BLaER1 (cell line): ENCODE measurements around the gene TRIM39.
A peak's percentile ranks its signal among the peaks of the same experiment; 100 is the strongest.
"Not testable (repeated sequence)": the region's sequence is repeated elsewhere in the genome, so short reads cannot be mapped to it uniquely, and the experiment has no call there.

Source experiments
- H3K27ac ChIP-seq: shearing (Covaris generic); formaldehyde crosslinking; 2 replicates; pipeline ENCODE4 v1.8.1; 2022
- H3K27me3 ChIP-seq: shearing (Covaris generic); formaldehyde crosslinking; 2 replicates; pipeline ENCODE4 v1.8.1; 2022
- H3K36me3 ChIP-seq: shearing (Covaris generic); formaldehyde crosslinking; 2 replicates; pipeline ENCODE4 v1.8.1; 2022
- H3K4me1 ChIP-seq: shearing (Covaris generic); formaldehyde crosslinking; 2 replicates; pipeline ENCODE4 v1.8.1; 2022
- H3K4me2 ChIP-seq: shearing (Covaris generic); formaldehyde crosslinking; 2 replicates; pipeline ENCODE4 v1.8.1; 2022
- H3K4me3 ChIP-seq: shearing (Covaris generic); formaldehyde crosslinking; 2 replicates; pipeline ENCODE4 v1.8.1; 2022
- H3K9ac ChIP-seq: shearing (Covaris generic); formaldehyde crosslinking; 2 replicates; pipeline ENCODE4 v1.8.1; 2022
- H3K9me3 ChIP-seq: shearing (Covaris generic); formaldehyde crosslinking; 2 replicates; pipeline ENCODE4 v1.8.1; 2022
- H4K20me1 ChIP-seq: shearing (Covaris generic); formaldehyde crosslinking; 2 replicates; pipeline ENCODE4 v1.8.1; 2022
- Cebpa-rat ChIP-seq: shearing (Covaris generic); IDR thresholded peaks from 2 replicates; pipeline ENCODE4 v1.8.1; 2022

TRIM39 gene

DNA sequence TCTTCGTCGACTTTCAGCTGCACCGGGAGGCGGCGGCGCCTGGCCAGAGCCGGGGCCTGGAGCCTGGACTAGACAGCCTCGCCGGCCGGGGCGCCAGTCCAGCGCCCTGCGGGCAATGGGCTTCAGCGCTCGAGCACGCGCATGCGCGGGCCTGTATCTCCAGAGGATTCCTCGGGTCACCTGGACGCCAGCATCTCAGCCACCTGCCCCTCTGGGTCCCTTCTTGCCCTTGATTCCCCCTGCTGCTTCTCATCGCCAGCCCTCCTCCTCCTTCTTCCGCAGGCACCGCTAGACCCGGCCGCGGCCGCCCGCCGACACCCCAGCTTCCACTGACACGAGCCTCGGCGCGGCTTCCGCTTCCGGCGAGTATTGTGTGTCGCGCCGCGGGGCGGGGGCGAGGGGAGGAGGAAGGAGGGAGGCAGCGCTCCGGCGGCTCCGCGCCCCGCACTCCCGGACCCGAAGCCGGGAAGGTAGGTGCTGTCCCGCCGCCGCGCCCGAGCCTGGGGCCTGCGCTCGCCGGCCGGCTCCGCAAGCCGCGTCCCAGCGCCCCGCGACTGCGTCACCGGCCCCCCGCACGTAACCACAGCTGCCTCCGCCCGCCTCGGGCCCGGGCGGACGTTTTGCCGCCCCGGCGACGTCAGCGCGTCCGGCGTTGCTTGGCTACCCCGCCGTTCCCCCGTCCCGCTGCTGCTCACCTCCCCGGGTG lies at the start of gene TRIM39:
Gene TRIM39, plus strand, starts transcription at position 402 of the 706 bp plus-strand sequence. CDS start 2,391 bp downstream, outside the sequence.
- Histone ChIP-seq H3K9ac (peak within 1 kb of the TSS; percentile 91), H3K36me3 (peaks cover 36% of the 10 kb centered on the region), H3K27me3 (no peaks in the 10 kb centered on the region), H3K9me3 (no peaks in the 10 kb centered on the region), H3K4me2 (peak within 1 kb of the TSS; percentile 94), H3K4me1 (peaks cover 38% of the 10 kb centered on the region), H3K27ac (peak within 1 kb of the TSS; percentile 92), H3K4me3 (peak within 1 kb of the TSS; percentile 90), H4K20me1 (peaks cover 41% of the 10 kb centered on the region)
- no peak for TF ChIP-seq Cebpa-rat

DNA sequence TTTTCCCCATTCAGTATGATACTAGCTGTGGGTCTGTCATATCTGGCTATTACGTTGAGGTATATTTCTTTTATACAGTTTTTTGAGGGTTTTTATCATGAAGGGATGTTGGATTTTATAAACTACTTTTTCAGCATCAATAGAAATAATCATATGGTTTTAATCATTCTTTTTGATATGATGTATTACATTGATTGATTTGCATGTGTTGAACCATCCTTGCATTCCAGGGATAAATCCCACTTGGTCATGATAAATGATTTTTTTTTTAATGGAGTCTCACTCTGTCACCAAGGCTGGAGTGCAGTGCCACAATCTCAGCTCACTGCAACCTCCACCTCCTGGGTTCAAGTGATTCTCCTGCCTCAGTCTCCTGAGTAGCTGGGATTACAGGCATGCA lies 45.7 kb upstream of the TRIM39 start:
- not testable (repeated sequence) for H3K27me3 ChIP-seq, H3K4me3 ChIP-seq, H3K4me2 ChIP-seq, H3K4me1 ChIP-seq, H3K9ac ChIP-seq, H3K27ac ChIP-seq, H4K20me1 ChIP-seq
- Histone ChIP-seq H3K36me3 (peaks cover 48% of the 10 kb centered on the region), H3K9me3 (peaks cover 76% of the 10 kb centered on the region)

DNA sequence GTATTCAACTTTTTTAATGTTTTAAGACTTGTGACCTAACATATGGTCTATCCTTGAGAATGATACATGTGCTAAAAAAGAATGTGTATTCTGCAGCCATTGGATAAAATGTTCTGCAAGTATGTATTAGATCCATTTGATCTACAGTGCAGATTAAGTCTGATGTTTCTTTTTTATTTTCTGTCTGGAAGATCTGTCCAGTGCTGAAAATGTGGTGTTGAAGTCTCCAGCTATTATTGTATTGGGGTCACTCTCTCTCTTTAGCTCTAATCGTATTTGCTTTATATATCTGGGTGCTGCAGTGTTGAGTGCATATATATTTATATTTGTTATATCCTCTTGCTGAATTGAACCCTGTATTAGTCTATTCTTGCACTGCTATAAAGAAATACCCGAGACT lies 44.2 kb upstream of the TRIM39 start:
- Histone ChIP-seq H3K9me3 (peaks cover 91% of the 10 kb centered on the region), H4K20me1 (no peaks in the 10 kb centered on the region), H3K4me2 (no peak overlapping the region), H3K27me3 (no peaks in the 10 kb centered on the region), H3K4me3 (no peak overlapping the region), H3K9ac (no peak overlapping the region), H3K4me1 (no peaks in the 10 kb centered on the region), H3K36me3 (peaks cover 60% of the 10 kb centered on the region), H3K27ac (no peak overlapping the region)
- TF ChIP-seq Cebpa-rat: no peak

GRCh38 chr6:30283761-30284160 lies 43.0 kb upstream of the TRIM39 start:
- peaks cover 99% of the 10 kb centered on the region for H3K9me3 ChIP-seq
- TF ChIP-seq Cebpa-rat: no peak
- H3K27me3 ChIP-seq: no peaks in the 10 kb centered on the region
- H3K4me1 ChIP-seq: no peaks in the 10 kb centered on the region
- H3K27ac ChIP-seq: no peak overlapping the region
- no peak overlapping the region for H3K4me2 ChIP-seq
- no peaks in the 10 kb centered on the region for H4K20me1 ChIP-seq
- H3K4me3 ChIP-seq: no peak overlapping the region; the same call in 1 of the 2 replicates
- H3K36me3 ChIP-seq: peaks cover 73% of the 10 kb centered on the region
- no peak overlapping the region for H3K9ac ChIP-seq

GRCh38 chr6:30287139-30287538 lies 39.6 kb upstream of the TRIM39 start:
- no peak for TF ChIP-seq Cebpa-rat
- H3K36me3 ChIP-seq: peaks cover 88% of the 10 kb centered on the region
- H3K4me1 ChIP-seq: no peaks in the 10 kb centered on the region
- H3K9ac ChIP-seq: no peak overlapping the region
- no peaks in the 10 kb centered on the region for H3K27me3 ChIP-seq
- no peak overlapping the region for H3K4me2 ChIP-seq
- no peaks in the 10 kb centered on the region for H4K20me1 ChIP-seq
- H3K4me3 ChIP-seq: no peak overlapping the region
- no peak overlapping the region for H3K27ac ChIP-seq
- H3K9me3 ChIP-seq: peaks cover 83% of the 10 kb centered on the region

DNA sequence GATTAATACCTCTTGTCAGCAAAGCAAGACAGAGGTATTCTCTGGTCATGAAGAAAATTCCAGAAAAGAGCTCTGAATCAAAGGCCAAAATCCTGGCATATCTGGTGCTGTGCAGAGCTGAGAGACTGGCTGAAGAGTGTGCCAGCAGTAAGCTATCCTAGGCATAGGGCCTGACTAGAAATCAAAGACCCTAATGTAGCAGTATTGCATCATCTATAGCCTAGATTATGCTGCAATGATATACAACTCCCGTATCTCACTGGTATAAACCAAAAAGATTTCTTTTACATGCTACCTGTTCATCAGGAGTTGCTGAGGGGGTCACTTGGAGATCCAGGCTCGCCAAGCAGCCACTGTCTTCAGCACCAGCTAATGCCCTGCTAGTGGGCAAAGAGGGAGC lies 30.9 kb upstream of the TRIM39 start:
- Histone ChIP-seq H3K4me1 (no peaks in the 10 kb centered on the region), H3K27ac (no peak overlapping the region), H3K9ac (no peak overlapping the region), H3K36me3 (peaks cover 66% of the 10 kb centered on the region), H3K4me2 (no peak overlapping the region), H3K9me3 (peaks cover 1% of the 10 kb centered on the region; the same call in 1 of the 2 replicates), H3K27me3 (no peaks in the 10 kb centered on the region), H3K4me3 (no peak overlapping the region), H4K20me1 (peaks cover 28% of the 10 kb centered on the region; the same call in 1 of the 2 replicates)
- peak; percentile 64 for TF ChIP-seq Cebpa-rat

DNA sequence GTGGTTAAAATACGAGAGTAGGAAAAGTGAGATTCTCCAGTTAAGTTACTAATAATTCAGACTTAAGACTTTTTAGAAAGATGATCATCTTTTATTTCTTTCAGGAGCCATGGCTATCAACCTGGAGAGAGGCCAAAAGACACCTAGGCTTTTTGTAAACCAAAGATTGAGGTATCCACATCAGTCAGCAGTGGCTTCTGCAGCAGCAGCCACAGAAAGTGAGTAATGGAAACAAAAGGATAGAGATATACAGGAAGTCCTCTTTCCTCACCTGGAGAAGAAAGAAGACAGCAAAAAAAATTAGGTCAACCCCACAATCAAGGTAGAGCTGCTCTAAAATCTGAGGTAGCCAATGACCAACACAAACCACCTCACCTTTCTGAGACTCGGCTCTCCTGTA lies 22.7 kb upstream of the TRIM39 start:
- Histone ChIP-seq H4K20me1 (peaks cover 85% of the 10 kb centered on the region), H3K4me1 (no peaks in the 10 kb centered on the region)

GRCh38 chr6:30311101-30311500 lies 15.6 kb upstream of the TRIM39 start:
- Histone ChIP-seq H3K4me1 (no peaks in the 10 kb centered on the region), H3K27ac (no peak overlapping the region), H3K4me3 (no peak overlapping the region), H3K4me2 (no peak overlapping the region), H3K36me3 (peaks cover 94% of the 10 kb centered on the region), H4K20me1 (peaks cover 99% of the 10 kb centered on the region), H3K27me3 (no peaks in the 10 kb centered on the region), H3K9me3 (no peaks in the 10 kb centered on the region), H3K9ac (no peak overlapping the region)
- no peak for TF ChIP-seq Cebpa-rat

More for the DNA sequence above, 22.7 kb upstream of the TRIM39 start:
- Histone ChIP-seq H3K9me3 (peaks cover 20% of the 10 kb centered on the region), H3K36me3 (peaks cover 84% of the 10 kb centered on the region), H3K27me3 (no peaks in the 10 kb centered on the region), H3K9ac (no peak overlapping the region), H3K27ac (no peak overlapping the region), H3K4me3 (no peak overlapping the region), H3K4me2 (no peak overlapping the region)
- no peak for TF ChIP-seq Cebpa-rat

GRCh38 chr6:30311671-30312070 lies 15.1 kb upstream of the TRIM39 start:
- H3K27me3 ChIP-seq: no peaks in the 10 kb centered on the region
- peaks cover 99% of the 10 kb centered on the region for H4K20me1 ChIP-seq
- no peaks in the 10 kb centered on the region for H3K9me3 ChIP-seq
- H3K4me2 ChIP-seq: no peak overlapping the region
- no peaks in the 10 kb centered on the region for H3K4me1 ChIP-seq
- H3K36me3 ChIP-seq: peaks cover 94% of the 10 kb centered on the region
- H3K27ac ChIP-seq: no peak overlapping the region
- no peak overlapping the region for H3K4me3 ChIP-seq
- no peak overlapping the region for H3K9ac ChIP-seq
- no peak for TF ChIP-seq Cebpa-rat

- no peak overlapping the region for H3K9ac ChIP-seq
- no peaks in the 10 kb centered on the region for H3K4me1 ChIP-seq
- H3K36me3 ChIP-seq: peaks cover 91% of the 10 kb centered on the region
- no peaks in the 10 kb centered on the region for H3K27me3 ChIP-seq
- no peaks in the 10 kb centered on the region for H3K9me3 ChIP-seq
- H3K4me3 ChIP-seq: no peak overlapping the region
- TF ChIP-seq Cebpa-rat: no peak
- H3K27ac ChIP-seq: no peak overlapping the region
- no peak overlapping the region for H3K4me2 ChIP-seq
- peaks cover 99% of the 10 kb centered on the region for H4K20me1 ChIP-seq
These were observed 14.5 kb upstream of the TRIM39 start for GRCh38 chr6:30312266-30312665.
